HG03025 (cell line): ENCODE data around the gene EMID1.
"Not testable (repeated sequence)": the region's sequence is repeated elsewhere in the genome, so short reads cannot be mapped to it uniquely, and the experiment has no call there.

Source experiments
- ATAC-seq: cut with Tn5 transposase; IDR thresholded peaks from one replicate; pipeline ENCODE4 v1.9.1; 2021; ENCODE audit warnings: mild to moderate bottlenecking, moderate library complexity; ENCODE audit not compliant: unreplicated experiment, low FRiP score

EMID1 gene

GRCh38 chr22:29226351-29226981, 20.8 kb downstream of the EMID1 start:
- ATAC-seq: no peak

- no peak for ATAC-seq
Observed at GRCh38 chr22:29230972-29231875, 25.5 kb downstream of the EMID1 start.

- ATAC-seq: no peak
Observed at GRCh38 chr22:29231971-29232959, 26.6 kb downstream of the EMID1 start.

- no peak for ATAC-seq
Observed at GRCh38 chr22:29233277-29233877, 27.7 kb downstream of the EMID1 start.

GRCh38 chr22:29240481-29240880, 34.8 kb downstream of the EMID1 start:
- ATAC-seq: not testable (repeated sequence)

- ATAC-seq: no peak
Observed at GRCh38 chr22:29243874-29244446, 38.3 kb downstream of the EMID1 start.

GRCh38 chr22:29244785-29245625, 39.3 kb downstream of the EMID1 start:
- ATAC-seq: no peak

- no peak for ATAC-seq
Observed at GRCh38 chr22:29245626-29246385, 40.1 kb downstream of the EMID1 start.

- not testable (repeated sequence) for ATAC-seq
Observed at GRCh38 chr22:29247891-29248290, 42.2 kb downstream of the EMID1 start.

GRCh38 chr22:29251265-29251664, 45.6 kb downstream of the EMID1 start:
- ATAC-seq: no peak

- no peak for ATAC-seq
Observed at GRCh38 chr22:29251981-29252911, 46.5 kb downstream of the EMID1 start.

- no peak for ATAC-seq
Observed at GRCh38 chr22:29253561-29254285, 48.0 kb downstream of the EMID1 start.

GRCh38 chr22:29254286-29254660, 48.6 kb downstream of the EMID1 start:
- ATAC-seq: no peak

- no peak for ATAC-seq
Observed at GRCh38 chr22:29255064-29255621, 49.4 kb downstream of the EMID1 start.

- ATAC-seq: no peak
Observed at GRCh38 chr22:29256606-29257325, 51.1 kb downstream of the EMID1 start.

- no peak for ATAC-seq
Observed at GRCh38 chr22:29257751-29258181, 52.1 kb downstream of the EMID1 start.
